IMR-90 (cell line): Measurements from ENCODE around the gene ZFPL1. TPM values are rescaled to one million over a fixed set of nuclear protein-coding genes. Genes with fewer than 3 reads are reported as not detected.
A peak's percentile ranks its signal among the peaks of the same experiment; 100 is the strongest.

Source experiments
- ATAC-seq: fragments of 200-7000 bp; cut with Tn5 transposase; 2 replicates; pipeline ENCODE4 v1.9.1; 2020; ENCODE audit warnings: low read depth, mild to moderate bottlenecking, moderate library complexity
- BruUV-seq: library from RNA; stranded (reverse); fragments of 400-500 nt; replicated peaks from 2 replicates; lab custom pipeline; 2021; lab: Mats Ljungman, UMichigan
- CTCF ChIA-PET: fragments of 300-600 bp; formaldehyde crosslinking; extraction: SDS; loops from one replicate; lab custom pipeline; 2021; ENCODE audit warnings: antibody characterized with exemption; lab: Yijun Ruan, JAX
- POLR2A ChIA-PET: fragments of 300-600 bp; sonication (Branson Sonifier 250); formaldehyde crosslinking; loops from one replicate; lab custom pipeline; 2022; ENCODE audit warnings: antibody characterized with exemption; ENCODE audit not compliant: unreplicated experiment; lab: Charles Lee
- DNase-seq: peaks from one replicate; pipeline ENCODE4 v3.0.0; 2013
- H2AFZ ChIP-seq: replicated peaks from 2 replicates; pipeline ENCODE3; 2013; ENCODE audit warnings: low read length, mild to moderate bottlenecking; ENCODE audit not compliant: poor library complexity
- H2AK5ac ChIP-seq: 2 replicates; pipeline ENCODE4 v1.6.1; 2013; ENCODE audit warnings: low read depth, low read length, inconsistent platforms
- H2AK9ac ChIP-seq: replicated peaks from 2 replicates; pipeline ENCODE3; 2013; ENCODE audit warnings: mild to moderate bottlenecking, low read depth, low read length, moderate library complexity; ENCODE audit not compliant: poor library complexity
- H2BK120ac ChIP-seq: 2 replicates; pipeline ENCODE4 v1.6.1; 2013; ENCODE audit warnings: low read depth, low read length, inconsistent platforms
- H2BK15ac ChIP-seq: 3 replicates; pipeline ENCODE4 v1.6.1; 2013; ENCODE audit warnings: low read depth, low read length, inconsistent platforms
- H2BK20ac ChIP-seq: 2 replicates; pipeline ENCODE4 v1.6.1; 2013; ENCODE audit warnings: low read depth, mild to moderate bottlenecking, inconsistent platforms, low read length, moderate library complexity
- H2BK5ac ChIP-seq: 2 replicates; pipeline ENCODE4 v1.6.1; 2013; ENCODE audit warnings: mild to moderate bottlenecking, low read depth, low read length, inconsistent platforms; ENCODE audit not compliant: poor library complexity, severe bottlenecking
- H3K14ac ChIP-seq: replicated peaks from 2 replicates; pipeline ENCODE4 v1.6.1; 2013; ENCODE audit warnings: low read depth, low read length, inconsistent platforms
- H3K18ac ChIP-seq: 2 replicates; pipeline ENCODE4 v1.6.1; 2013; ENCODE audit warnings: low read depth, low read length, control low read depth
- H3K23ac ChIP-seq: 2 replicates; pipeline ENCODE4 v1.6.1; 2013; ENCODE audit warnings: low read depth, low read length, inconsistent platforms
- H3K27ac ChIP-seq: 2 replicates; pipeline ENCODE4 v1.5.1; 2013; ENCODE audit warnings: mild to moderate bottlenecking, control low read depth, low read length; ENCODE audit not compliant: insufficient read depth
- H3K27me3 ChIP-seq: 2 replicates; pipeline ENCODE4 v1.6.1; 2013; ENCODE audit warnings: low read length; ENCODE audit not compliant: control insufficient read depth, insufficient read depth
- H3K36me3 ChIP-seq: 2 replicates; pipeline ENCODE4 v1.6.1; 2013; ENCODE audit warnings: low read length, mixed read lengths; ENCODE audit not compliant: control insufficient read depth, insufficient read depth
- H3K4ac ChIP-seq: 2 replicates; pipeline ENCODE4 v1.6.1; 2013; ENCODE audit warnings: low read depth, low read length, inconsistent platforms
- H3K4me1 ChIP-seq: 2 replicates; pipeline ENCODE4 v1.6.1; 2013; ENCODE audit warnings: low read length, mixed read lengths; ENCODE audit not compliant: control insufficient read depth, insufficient read depth
- H3K4me2 ChIP-seq: 2 replicates; pipeline ENCODE4 v1.6.1; 2013; ENCODE audit warnings: low read depth, mild to moderate bottlenecking, control low read depth, low read length, moderate library complexity
- H3K4me3 ChIP-seq: 2 replicates; pipeline ENCODE4 v1.5.1; 2013; ENCODE audit warnings: low read depth, mild to moderate bottlenecking, control low read depth, low read length, moderate library complexity; ENCODE audit not compliant: insufficient read depth
- H3K56ac ChIP-seq: 2 replicates; pipeline ENCODE4 v1.6.1; 2013; ENCODE audit warnings: low read length, inconsistent platforms; ENCODE audit not compliant: insufficient read depth; ENCODE audit errors: extremely low read depth
- H3K79me1 ChIP-seq, 2 experiments: 2 replicates each; pipeline ENCODE4 v1.6.1; 2013; ENCODE audit warnings: low read length in 2 of 2, inconsistent platforms in 1 of 2, low read depth in 1 of 2
- H3K9ac ChIP-seq: 2 replicates; pipeline ENCODE4 v1.6.1; 2013; ENCODE audit warnings: low read depth, low read length, control low read depth
- H3K9me1 ChIP-seq: 2 replicates; pipeline ENCODE4 v1.6.1; 2013; ENCODE audit warnings: low read length, inconsistent platforms; ENCODE audit not compliant: insufficient read depth
- H3K9me3 ChIP-seq: 2 replicates; pipeline ENCODE4 v1.6.1; 2013; ENCODE audit warnings: low read length; ENCODE audit not compliant: control insufficient read depth, insufficient read depth
- H4K20me1 ChIP-seq: 2 replicates; pipeline ENCODE4 v1.6.1; 2013; ENCODE audit warnings: low read length, inconsistent platforms; ENCODE audit not compliant: insufficient read depth
- H4K5ac ChIP-seq: 2 replicates; pipeline ENCODE4 v1.6.1; 2013; ENCODE audit warnings: mild to moderate bottlenecking, low read depth, low read length, control low read depth
- H4K8ac ChIP-seq, 2 experiments: 2 replicates each; pipeline ENCODE4 v1.6.1; 2013; ENCODE audit warnings: low read depth in 2 of 2, low read length in 2 of 2, control low read depth in 1 of 2, inconsistent platforms in 1 of 2
- H4K91ac ChIP-seq: 2 replicates; pipeline ENCODE4 v1.6.1; 2013; ENCODE audit warnings: low read depth, low read length, inconsistent platforms; ENCODE audit not compliant: insufficient read depth
- BHLHE40 ChIP-seq: fragments of 150-350 bp; IDR thresholded peaks from 2 replicates; pipeline ENCODE4 v1.6.1; 2016; ENCODE audit warnings: mild to moderate bottlenecking, low read depth, low read length
- CEBPB ChIP-seq: IDR thresholded peaks from 2 replicates; pipeline ENCODE4 v1.6.1; 2012; ENCODE audit warnings: low read depth, low read length, improper control_type of control experiment
- CHD1 ChIP-seq: IDR thresholded peaks from 2 replicates; pipeline ENCODE4 v1.6.1; 2012; ENCODE audit warnings: low read depth, low read length, improper control_type of control experiment
- CTCF ChIP-seq: conservative IDR thresholded peaks from 2 replicates; pipeline ENCODE4 v1.5.1; 2012; ENCODE audit warnings: mild to moderate bottlenecking, low read depth, low read length, improper control_type of control experiment
- ELK1 ChIP-seq: fragments of 150-350 bp; IDR thresholded peaks from 2 replicates; pipeline ENCODE4 v1.6.1; 2016; ENCODE audit warnings: low read depth, mild to moderate bottlenecking, low read length, moderate library complexity, borderline replicate concordance
- MAFK ChIP-seq: IDR thresholded peaks from 2 replicates; pipeline ENCODE4 v1.6.1; 2012; ENCODE audit warnings: low read depth, low read length, improper control_type of control experiment
- MAZ ChIP-seq: IDR thresholded peaks from 2 replicates; pipeline ENCODE4 v1.6.1; 2012; ENCODE audit warnings: low read depth, mild to moderate bottlenecking, low read length, improper control_type of control experiment, moderate library complexity, borderline replicate concordance
- MXI1 ChIP-seq: IDR thresholded peaks from 2 replicates; pipeline ENCODE4 v1.6.1; 2012; ENCODE audit warnings: low read depth, mild to moderate bottlenecking, low read length, moderate library complexity, borderline replicate concordance
- NFE2L2 ChIP-seq: fragments of 150-350 bp; IDR thresholded peaks from 2 replicates; pipeline ENCODE4 v1.6.1; 2016; ENCODE audit warnings: low read depth, mild to moderate bottlenecking, low read length
- POLR2A ChIP-seq: IDR thresholded peaks from 2 replicates; pipeline ENCODE4 v1.6.1; 2012; ENCODE audit warnings: mild to moderate bottlenecking, low read depth, low read length
- RAD21 ChIP-seq: IDR thresholded peaks from 2 replicates; pipeline ENCODE4 v1.6.1; 2012; ENCODE audit warnings: low read length, improper control_type of control experiment
- RCOR1 ChIP-seq: IDR thresholded peaks from 2 replicates; pipeline ENCODE4 v1.6.1; 2012; ENCODE audit warnings: mild to moderate bottlenecking, low read length, improper control_type of control experiment; ENCODE audit not compliant: insufficient replicate concordance
- RFX5 ChIP-seq: IDR thresholded peaks from 2 replicates; pipeline ENCODE4 v1.8.0; 2012; ENCODE audit warnings: low read depth, mild to moderate bottlenecking, low read length, moderate library complexity
- SMC3 ChIP-seq: fragments of 150-350 bp; IDR thresholded peaks from 2 replicates; pipeline ENCODE4 v1.6.1; 2016; ENCODE audit warnings: low read depth, mild to moderate bottlenecking, antibody characterized with exemption, low read length, moderate library complexity
- USF2 ChIP-seq: fragments of 150-350 bp; IDR thresholded peaks from 2 replicates; pipeline ENCODE4 v1.6.1; 2017; ENCODE audit warnings: mild to moderate bottlenecking, antibody characterized with exemption, low read length, low read depth
- WGBS, 2 experiments: methylation state at CpG; one replicate each; pipeline versions ENCODE4 v1.1.5 to v1.1.7; 2013; ENCODE audit warnings: missing lambda C conversion rate in 2 of 2; ENCODE audit not compliant: insufficient read length in 1 of 2; ENCODE audit errors: extremely low coverage in 2 of 2; 5-methylcytosine and 5-hydroxymethylcytosine counted together
- dilution Hi-C: fragments of 300-500 bp; cut with HindIII; formaldehyde crosslinking; loops from one replicate; pipeline ENCODE4 v1.14.3; 2018; ENCODE audit warnings: low sequenced_read_pairs; ENCODE audit not compliant: unreplicated experiment
- in situ Hi-C: fragments of 300-500 bp; cut with MboI; formaldehyde crosslinking; loops from 3 replicates; pipeline ENCODE4 v1.14.3; 2019; ENCODE audit warnings: low sequenced_read_pairs, inconsistent platforms, mixed read lengths
- intact Hi-C: fragments of 100-400 bp; cut with micrococcal nuclease; formaldehyde crosslinking; loops from 2 replicates; pipeline ENCODE4 v1.10.0; 2022
- polyA plus RNA-seq, 3 experiments: library from polyadenylated mRNA; depleted of rRNA; stranded (reverse); fragments of >200 nt; gene quantifications; 2 replicates each; pipeline ENCODE4 v1.2.3, GENCODE V29; 2012; ENCODE audit warnings: low replicate concordance in 1 of 3
- total RNA-seq: library from RNA; depleted of rRNA; stranded (reverse); fragments of >200 nt; gene quantifications from 2 replicates; pipeline ENCODE4 v1.2.3, GENCODE V29; 2012

The ZFPL1 gene
- total and polyA plus RNA-seq, 2 of the 4 experiments (the other 2 are of a cell fraction), result 24.0 to 67.5 TPM

GRCh38 chr11:65063532-65063931 is 20.5 kb upstream of the ZFPL1 start:
- WGBS, 2 experiments, result no CpG with 5 or more reads among the region's 3 CpGs
- Histone ChIP-seq H2BK15ac (no peak overlapping the region), H3K79me1 (no peaks in the 10 kb centered on the region), H2BK120ac (no peak overlapping the region), H3K18ac (no peak overlapping the region), H3K27ac (no peak overlapping the region), H3K27me3 (peaks cover 16% of the 10 kb centered on the region; the same call in 1 of the 2 replicates), H3K4me2 (no peak overlapping the region), H2BK20ac (no peak overlapping the region), H3K36me3 (no peaks in the 10 kb centered on the region), H3K14ac (no peak overlapping the region), H2BK5ac (no peak overlapping the region), H4K20me1 (no peaks in the 10 kb centered on the region), H3K9me1 (peaks cover 5% of the 10 kb centered on the region; the same call in 1 of the 2 replicates), H3K4me1 (no peaks in the 10 kb centered on the region), H3K4ac (no peak overlapping the region), H3K23ac (no peak overlapping the region), H2AK5ac (no peak overlapping the region), H2AFZ (peak overlapping the region; percentile 67), H4K8ac (no peak overlapping the region), H4K91ac (no peak overlapping the region), H3K9ac (no peak overlapping the region), H2AK9ac (no peak overlapping the region), H3K4me3 (no peak overlapping the region), H4K5ac (no peak overlapping the region), H3K56ac (no peak overlapping the region), H3K9me3 (no peaks in the 10 kb centered on the region)
- no peak for TF ChIP-seq RAD21
- TF ChIP-seq RFX5, result no peak
- TF ChIP-seq MXI1, result no peak
- TF ChIP-seq CHD1, result no peak
- no peak for TF ChIP-seq POLR2A
- TF ChIP-seq ELK1, result no peak
- TF ChIP-seq MAFK, result no peak
- TF ChIP-seq CEBPB, result no peak
- no peak for TF ChIP-seq SMC3
- no peak for TF ChIP-seq MAZ
- no peak for TF ChIP-seq RCOR1
- no peak for TF ChIP-seq BHLHE40
- TF ChIP-seq USF2, result no peak
- TF ChIP-seq NFE2L2, result no peak
- no peak for TF ChIP-seq CTCF
- in situ Hi-C loops, result no loop called here
- dilution Hi-C loops, result no loop called here
- POLR2A ChIA-PET, result no interaction called here
- intact Hi-C loops, result no loop called here
- CTCF ChIA-PET, result interaction anchor here (0.6 kb wide), 1 partner anchor 980 kb away, joined by 3 read pairs; no protein-coding TSS in a partner anchor
- no peak for ATAC-seq
- BruUV-seq, result no TSS peak
- DNase-seq, result no peak
